ENCODE measurements around the gene ESRP2. TPM values are rescaled to one million over a fixed set of nuclear protein-coding genes. Genes with fewer than 3 reads are reported as not detected.

Gene ESRP2
- 0.39 TPM in 1 of 2 replicates, not detected in the other for total RNA-seq (2011; cell fraction: chromatin; rRNA removed; ENCODE audit: low replicate concordance)
- total RNA-seq (2011; cell fraction: nucleolus; rRNA removed) = not detected in 2 replicates
- total RNA-seq (2011; cell fraction: nucleoplasm; rRNA removed) = not detected in 2 replicates
- total RNA-seq (2014; rRNA removed) = 0.05 TPM in 1 of 2 replicates, not detected in the other
- not detected in 2 replicates for total RNA-seq (2014; rRNA removed; fragmentation: Illumina TruSeq; extraction: Trizol)
- total RNA-seq (2015; rRNA removed; fragmentation: Illumina TruSeq; extraction: Trizol) = not detected in 2 replicates
- 0.07 and 0.36 TPM in 2 replicates for total RNA-seq (2021)
- 0.09 TPM in 1 of 2 replicates, not detected in the other for polyA plus RNA-seq (2011; rRNA removed)
- polyA plus RNA-seq (2011; cell fraction: cytosol; rRNA removed) = not detected in 2 replicates
- polyA plus RNA-seq (2011; cell fraction: nucleus; rRNA removed) = 0.07 TPM in 1 of 2 replicates, not detected in the other
- polyA plus RNA-seq (2012) = 0.17 and 0.39 TPM in 2 replicates
- polyA plus RNA-seq (2014; fragmentation: Illumina TruSeq; extraction: Trizol) = not detected in 2 replicates
- under 1 TPM in 1 of 2 experiments, not detected in 1; 0.15 TPM for polyA plus RNA-seq (2014; fragmentation: Nextera tagmentation; extraction: Ambion mirVana)
- polyA plus RNA-seq (2014; rRNA removed) = not detected in 2 replicates
- polyA minus RNA-seq (2011; rRNA and poly(A)+ RNA removed) = not detected in 2 replicates
- 1.3 TPM in 1 of 2 replicates, not detected in the other for polyA minus RNA-seq (2011; cell fraction: cytosol; rRNA and poly(A)+ RNA removed)
- 0.27 TPM in 1 of 2 replicates, not detected in the other for polyA minus RNA-seq (2011; cell fraction: nucleus; rRNA and poly(A)+ RNA removed)
- percentile 19 among the genes with signal in this experiment for Bru-seq, nascent RNA
- percentile 15 among the genes with signal in this experiment for BruChase-seq, experiment 1, labeled RNA remaining after a 2-hour chase
- BruChase-seq, experiment 2, labeled RNA remaining after a 6-hour chase = percentile 16 among the genes with signal in this experiment
- long read RNA-seq, experiment 1 = 0 reads
- long read RNA-seq, experiment 2 = 0 reads
- long read RNA-seq, experiment 3 = 0 reads

GRCh38 chr16:68235887-68236136, at the start of gene ESRP2:
Gene ESRP2, minus strand, starts transcription at chr16:68236127. Its CDS starts 82 bp downstream, at chr16:68236045.
- DNase-seq (ENCODE audit: extremely low read depth in 1 of 4, low spot score in 3 of 4) = no peak
- ChIA-PET CTCF (ENCODE audit: low intra/inter-chr PET ratio) (no interaction called here), POLR2A (no interaction called here)
- no peak within 1 kb of the TSS for H3K9ac ChIP-seq (ENCODE audit: insufficient read depth in 1 of 2, low read depth in 2 of 2, low read length in 2 of 2)
- in situ Hi-C loops (cut with MboI) (no loop called here), intact Hi-C loops (cut with micrococcal nuclease) (no loop called here)
- 93% methylated on average over 8 of the region's 36 CpGs for WGBS (ENCODE audit: insufficient coverage, low coverage, missing lambda C conversion rate)
- H4K20me1 ChIP-seq (replicated peaks; ENCODE audit: control insufficient read depth, insufficient read depth, low read length) = no peaks in the 10 kb centered on the region
- H3K9me1 ChIP-seq (ENCODE audit: control insufficient read depth, insufficient read depth, low read length) = no peaks in the 10 kb centered on the region
- FAIRE-seq = no peak
- no peak for TF ChIP-seq CC2D1A (IDR thresholded peaks at IDR 0.05)
- peak; percentile 13 for TF ChIP-seq ZBTB33 (CRISPR knock-in tag; IDR thresholded peaks at IDR 0.05)
- no peak within 1 kb of the TSS for H3K27ac ChIP-seq (ENCODE audit: extremely low read depth, low read depth, low read length)
- H3K4me2 ChIP-seq (ENCODE audit: insufficient read depth, low read length) = no peak within 1 kb of the TSS
- H3K4me3 ChIP-seq = no peak within 1 kb of the TSS
- no peak within 1 kb of the TSS for H2AFZ ChIP-seq (ENCODE audit: low read depth, low read length)
- BruUV-seq (replicated peaks) = no TSS peak
- H3K4me1 ChIP-seq (replicated peaks in 1 of 2; ENCODE audit: control insufficient read depth in 2 of 2, insufficient read depth in 2 of 2, low read length in 2 of 2) = peaks cover 0 to 19% of the 10 kb centered on the region in 2 experiments; a peak in 1 of 5 replicates
- no peak for ATAC-seq
- H3K36me3 ChIP-seq (ENCODE audit: control insufficient read depth, insufficient read depth, low read length) = peaks cover 10% of the 10 kb centered on the region; the same call in 2 of the 3 replicates
- H3K79me2 ChIP-seq (ENCODE audit: control insufficient read depth, insufficient read depth, low read length) = no peaks in the 10 kb centered on the region
- H3K27me3 ChIP-seq (ENCODE audit: control insufficient read depth in 2 of 2, insufficient read depth in 2 of 2, low read length in 2 of 2) = no peaks in the 10 kb centered on the region
- peaks cover 7% of the 10 kb centered on the region for H3K9me3 ChIP-seq (replicated peaks; ENCODE audit: control insufficient read depth, insufficient read depth, low read depth, low read length)

Measured in K562 (cell line).